GM12875 (cell line): ENCODE results near the gene MEOX2.

Source experiments
- H3K4me3 ChIP-seq: one replicate; pipeline ENCODE4 v1.5.1; 2011; ENCODE audit warnings: low read depth, low read length, control low read depth
- TF ChIP-seq, protein P1 (sequence below): IDR thresholded peaks from 2 replicates; pipeline ENCODE4 v1.5.1; 2011; ENCODE audit warnings: low read depth, mild to moderate bottlenecking, control low read depth, inconsistent platforms, low read length, moderate library complexity, borderline replicate concordance; ENCODE audit not compliant: insufficient read depth

MEOX2 gene

DNA sequence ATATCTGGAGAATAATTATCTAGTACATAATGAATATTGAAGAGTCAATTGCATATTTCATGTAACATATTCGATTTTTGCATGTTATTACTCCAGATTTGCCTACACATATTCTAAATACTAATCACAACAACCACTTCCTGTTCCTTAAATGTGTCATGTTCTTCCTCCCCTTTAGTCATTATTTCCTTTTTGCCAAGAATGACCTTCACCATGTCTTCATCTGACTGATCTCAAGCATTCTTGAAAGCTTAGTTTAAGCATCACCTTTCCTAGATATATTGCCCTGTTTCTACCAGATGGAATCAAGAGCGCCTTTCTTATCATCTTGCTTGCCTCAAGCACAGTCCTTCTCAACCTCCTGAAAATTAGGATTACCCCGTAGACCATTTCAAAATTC lies 23.5 kb upstream of the MEOX2 start:
- H3K4me3 ChIP-seq, result no peak overlapping the region
- TF ChIP-seq, protein P1, sequence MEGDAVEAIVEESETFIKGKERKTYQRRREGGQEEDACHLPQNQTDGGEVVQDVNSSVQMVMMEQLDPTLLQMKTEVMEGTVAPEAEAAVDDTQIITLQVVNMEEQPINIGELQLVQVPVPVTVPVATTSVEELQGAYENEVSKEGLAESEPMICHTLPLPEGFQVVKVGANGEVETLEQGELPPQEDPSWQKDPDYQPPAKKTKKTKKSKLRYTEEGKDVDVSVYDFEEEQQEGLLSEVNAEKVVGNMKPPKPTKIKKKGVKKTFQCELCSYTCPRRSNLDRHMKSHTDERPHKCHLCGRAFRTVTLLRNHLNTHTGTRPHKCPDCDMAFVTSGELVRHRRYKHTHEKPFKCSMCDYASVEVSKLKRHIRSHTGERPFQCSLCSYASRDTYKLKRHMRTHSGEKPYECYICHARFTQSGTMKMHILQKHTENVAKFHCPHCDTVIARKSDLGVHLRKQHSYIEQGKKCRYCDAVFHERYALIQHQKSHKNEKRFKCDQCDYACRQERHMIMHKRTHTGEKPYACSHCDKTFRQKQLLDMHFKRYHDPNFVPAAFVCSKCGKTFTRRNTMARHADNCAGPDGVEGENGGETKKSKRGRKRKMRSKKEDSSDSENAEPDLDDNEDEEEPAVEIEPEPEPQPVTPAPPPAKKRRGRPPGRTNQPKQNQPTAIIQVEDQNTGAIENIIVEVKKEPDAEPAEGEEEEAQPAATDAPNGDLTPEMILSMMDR, result no peak

GRCh38 chr7:15707570-15707969 lies 21.1 kb upstream of the MEOX2 start:
- no peak overlapping the region for H3K4me3 ChIP-seq
- TF ChIP-seq, protein P1, result no peak

DNA sequence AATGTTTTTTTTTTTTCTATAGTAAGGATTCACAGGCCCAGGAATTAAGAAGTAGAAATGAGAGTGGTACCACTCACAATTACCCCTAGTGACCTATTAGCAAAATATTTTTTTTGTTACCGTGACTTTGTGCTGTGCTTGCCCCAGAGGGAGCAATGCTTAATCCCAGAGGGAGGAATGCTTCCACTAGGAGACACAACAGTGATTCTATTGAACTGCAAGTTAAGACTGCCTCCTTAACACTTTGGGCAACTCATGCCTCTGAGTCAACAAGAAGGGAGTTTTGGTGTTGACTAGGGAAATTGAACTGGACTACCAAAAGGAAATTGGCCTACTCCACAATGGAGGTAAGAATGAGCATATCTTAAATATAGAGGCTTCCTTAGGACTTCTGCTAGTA lies 17.2 kb upstream of the MEOX2 start:
- TF ChIP-seq, protein P1, result no peak
- no peak overlapping the region for H3K4me3 ChIP-seq

DNA sequence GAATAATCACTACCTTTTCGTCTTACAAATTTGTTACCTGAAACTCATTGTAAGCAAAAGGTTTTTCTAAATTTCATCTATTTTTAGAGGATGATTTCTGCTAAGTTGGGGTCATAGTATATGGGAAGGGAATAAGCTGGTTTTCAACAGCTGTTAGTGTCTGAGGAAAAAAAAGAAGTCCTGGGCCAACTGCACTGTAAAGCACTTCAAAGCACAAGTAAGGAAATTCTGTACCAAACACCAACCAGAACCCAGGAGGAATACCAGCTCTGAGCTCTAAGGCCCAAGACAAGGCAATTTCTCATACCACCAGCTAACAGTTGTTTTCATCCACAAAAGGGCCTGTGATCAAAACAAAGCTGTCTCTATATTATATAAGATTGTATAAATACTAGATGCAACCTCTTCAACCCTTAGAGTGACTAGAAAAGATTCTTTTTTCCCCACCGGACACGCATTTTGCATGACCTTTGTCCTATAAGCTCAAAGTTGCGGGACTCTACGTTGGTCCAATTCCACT lies 6.1 kb upstream of the MEOX2 start:
- no peak overlapping the region for H3K4me3 ChIP-seq
- TF ChIP-seq, protein P1, result no peak

GRCh38 chr7:15688911-15689310 lies 2.4 kb upstream of the MEOX2 start:
- H3K4me3 ChIP-seq, result no peak overlapping the region
- TF ChIP-seq, protein P1, result no peak

GRCh38 chr7:15688279-15688626 lies 1.8 kb upstream of the MEOX2 start:
- TF ChIP-seq, protein P1, result no peak
- H3K4me3 ChIP-seq, result no peak overlapping the region

DNA sequence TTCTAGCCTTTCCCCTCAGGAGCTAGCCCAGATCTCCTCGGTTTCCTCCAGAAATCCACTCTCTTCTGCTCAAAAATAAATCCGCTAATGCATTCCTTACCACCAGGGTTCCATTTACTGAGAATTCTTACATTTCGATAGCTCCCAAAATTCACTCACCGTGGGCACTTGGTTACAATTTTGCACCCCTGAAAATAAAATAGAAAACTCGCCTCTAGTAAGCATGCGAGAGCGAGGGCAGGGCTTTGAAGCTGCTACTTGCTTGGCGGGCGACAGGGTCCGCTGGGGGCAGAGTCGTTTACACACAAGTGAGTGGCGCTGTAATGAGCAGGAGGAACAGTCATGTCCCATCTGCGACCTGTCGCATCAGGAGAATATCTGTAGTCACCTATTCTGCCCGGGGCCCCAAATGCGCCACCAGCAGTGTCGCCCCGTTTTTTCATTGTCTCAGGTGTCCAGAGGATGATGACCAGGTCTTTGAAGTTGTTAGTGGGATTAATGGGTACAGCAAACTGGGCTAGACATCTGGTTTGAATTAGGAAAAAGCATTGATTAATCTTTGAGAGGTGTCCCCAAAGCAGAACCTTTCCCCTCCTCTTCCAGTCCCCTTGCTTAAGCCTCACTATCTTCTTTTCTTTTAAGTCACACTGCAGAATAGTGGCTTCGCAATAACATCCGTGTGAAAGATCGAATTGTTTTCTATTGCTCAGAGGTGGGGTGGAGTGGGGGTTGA lies 1.2 kb upstream of the MEOX2 start:
- TF ChIP-seq, protein P1, result no peak
- H3K4me3 ChIP-seq, result no peak overlapping the region
